H1 (cell line): Measurements from ENCODE around the gene GUCY2F.

Experiments
- CTCF ChIP-seq, 3 experiments: IDR thresholded peaks; 1 replicate in 2 of 3; 2 replicates in 1 of 3; pipeline versions ENCODE4 v1.5.1 to v1.6.1; 2011; ENCODE audit warnings: low read length in 3 of 3, mild to moderate bottlenecking in 3 of 3, inconsistent platforms in 2 of 3, low read depth in 1 of 3, moderate library complexity in 1 of 3; ENCODE audit not compliant: insufficient read depth in 1 of 3; ENCODE audit errors: control extremely low read depth in 1 of 3
- EZH2 ChIP-seq: fragments of 200-600 bp; sonication (generic); IDR thresholded peaks from 2 replicates; pipeline ENCODE4 v1.7.1; 2012; ENCODE audit warnings: low read depth, mild to moderate bottlenecking, moderate library complexity, low read length, inconsistent platforms; ENCODE audit not compliant: severe bottlenecking
- ZNF274 ChIP-seq: IDR thresholded peaks from 2 replicates; pipeline ENCODE4 v1.7.0; 2012; ENCODE audit warnings: low read length, borderline replicate concordance; ENCODE audit errors: extremely low read depth

GRCh38 chrX:109508915-109509314 is 27.0 kb upstream of the GUCY2F start:
- TF ChIP-seq ZNF274 (no peak), CTCF (IDR thresholded peaks at IDR 0.05; ENCODE audit: control extremely low read depth in 1 of 3, insufficient read depth in 1 of 3, low read depth in 1 of 3, low read length in 3 of 3) (no peak), EZH2 (no peak)
